ENCODE data around the gene SEPTIN14.

GRCh38 chr7:55787796-55788195, 74.8 kb downstream of the SEPTIN14 start:
- TF ChIP-seq CTCF (IDR thresholded peaks at IDR 0.05) (no peak), POLR2A (IDR thresholded peaks at IDR 0.05) (no peak)
